ENCODE data around the gene KLHL24. TPM values are rescaled to one million over a fixed set of nuclear protein-coding genes. Genes with fewer than 3 reads are reported as not detected.

KLHL24 gene
- total RNA-seq, 1 experiment from 2014 or later, result 17.7 TPM

- H2BK15ac ChIP-seq (ENCODE audit: low read depth, low read length), result no peak overlapping the region
- no peaks in the 10 kb centered on the region for H4K20me1 ChIP-seq (ENCODE audit: control insufficient read depth, insufficient read depth, insufficient read length)
- no peak overlapping the region for H2AK5ac ChIP-seq (ENCODE audit: insufficient read length, low read length)
- H3K9me3 Mint-ChIP-seq, result no peaks in the 10 kb centered on the region
- no peak overlapping the region for H2BK12ac ChIP-seq (ENCODE audit: insufficient read length, low read depth, low read length)
- no peak overlapping the region for H3K14ac ChIP-seq (ENCODE audit: insufficient read depth, low read length)
- no peak overlapping the region for H3K4ac ChIP-seq (ENCODE audit: low read depth, low read length)
- no peak overlapping the region for H2BK120ac ChIP-seq (ENCODE audit: low read depth, low read length, poor library complexity, severe bottlenecking)
- no peak overlapping the region for H4K5ac ChIP-seq (ENCODE audit: insufficient read length, low read depth, low read length)
- no peak for TF ChIP-seq CTCF (conservative IDR thresholded peaks at IDR 0.05)
- no CpG with 5 or more reads among the region's 3 CpGs for WGBS (ENCODE audit: extremely low coverage, insufficient read length, low lambda C conversion rate)
- H4K8ac ChIP-seq (replicated peaks; ENCODE audit: insufficient read length, low read depth, low read length), result no peak overlapping the region
- no peak overlapping the region for H2BK20ac ChIP-seq (ENCODE audit: low read depth, low read length, poor library complexity, severe bottlenecking)
- H3K4me2 ChIP-seq (ENCODE audit: insufficient read depth, insufficient read length, low read length), result no peak overlapping the region
- H3K4me3 Mint-ChIP-seq, result no peak overlapping the region
- no peak overlapping the region for H2AFZ ChIP-seq (ENCODE audit: low read length)
- no peak overlapping the region for H4K91ac ChIP-seq (ENCODE audit: insufficient read length, low read depth, low read length)
- H3K27me3 ChIP-seq (ENCODE audit: insufficient read depth, low read length), result no peaks in the 10 kb centered on the region
- H3K79me1 ChIP-seq (ENCODE audit: insufficient read depth, low read depth, low read length, poor library complexity, severe bottlenecking), result no peaks in the 10 kb centered on the region
- DNase-seq, result no peak
- H3K27ac ChIP-seq (ENCODE audit: insufficient read length, low read depth, low read length), result no peak overlapping the region
- H3K9me3 ChIP-seq (ENCODE audit: control insufficient read depth, low read depth, low read length), result no peaks in the 10 kb centered on the region
- peaks cover 0 to 5% of the 10 kb centered on the region in 2 experiments; a peak in 2 of 4 replicates for H3K4me1 Mint-ChIP-seq
- H3T11ph ChIP-seq (ENCODE audit: low read length), result no peak overlapping the region
- H3K27ac Mint-ChIP-seq, result no peak overlapping the region
- H3K79me2 ChIP-seq (ENCODE audit: insufficient read depth, low read length), result no peaks in the 10 kb centered on the region
- H3K36me3 Mint-ChIP-seq (ENCODE audit: insufficient read depth in 1 of 3, low read depth in 3 of 3), result no peaks in the 10 kb centered on the region; a peak in 1 of 7 replicates
- no peak overlapping the region for H2BK5ac ChIP-seq (ENCODE audit: insufficient read length, low read length)
- H3K18ac ChIP-seq (ENCODE audit: insufficient read length, low read depth, low read length), result no peak overlapping the region
- no peak overlapping the region for H3K56ac ChIP-seq (ENCODE audit: insufficient read length, low read depth, low read length)
- H3K9ac ChIP-seq (ENCODE audit: extremely low read depth, insufficient read length, low read length), result no peak overlapping the region
- H3K4me1 ChIP-seq (ENCODE audit: insufficient read depth, low read length), result no peaks in the 10 kb centered on the region
- no peaks in the 10 kb centered on the region for H3K23me2 ChIP-seq (ENCODE audit: insufficient read length, low read depth, low read length, poor library complexity, severe bottlenecking)
- H3K27me3 Mint-ChIP-seq (ENCODE audit: low read depth), result no peaks in the 10 kb centered on the region; the same call in 1 of the 2 replicates
- H3K23ac ChIP-seq (ENCODE audit: insufficient read length, low read depth, low read length), result no peak overlapping the region
Observed at GRCh38 chr3:183629546-183630301, 5.7 kb upstream of the KLHL24 start.

Data from H9 (cell line).